ENCODE data around the gene SPIRE2.
A peak's percentile ranks its signal among the peaks of the same experiment; 100 is the strongest.
"Not testable (repeated sequence)": the region's sequence is repeated elsewhere in the genome, so short reads cannot be mapped to it uniquely, and the experiment has no call there.

Gene SPIRE2, protein sequence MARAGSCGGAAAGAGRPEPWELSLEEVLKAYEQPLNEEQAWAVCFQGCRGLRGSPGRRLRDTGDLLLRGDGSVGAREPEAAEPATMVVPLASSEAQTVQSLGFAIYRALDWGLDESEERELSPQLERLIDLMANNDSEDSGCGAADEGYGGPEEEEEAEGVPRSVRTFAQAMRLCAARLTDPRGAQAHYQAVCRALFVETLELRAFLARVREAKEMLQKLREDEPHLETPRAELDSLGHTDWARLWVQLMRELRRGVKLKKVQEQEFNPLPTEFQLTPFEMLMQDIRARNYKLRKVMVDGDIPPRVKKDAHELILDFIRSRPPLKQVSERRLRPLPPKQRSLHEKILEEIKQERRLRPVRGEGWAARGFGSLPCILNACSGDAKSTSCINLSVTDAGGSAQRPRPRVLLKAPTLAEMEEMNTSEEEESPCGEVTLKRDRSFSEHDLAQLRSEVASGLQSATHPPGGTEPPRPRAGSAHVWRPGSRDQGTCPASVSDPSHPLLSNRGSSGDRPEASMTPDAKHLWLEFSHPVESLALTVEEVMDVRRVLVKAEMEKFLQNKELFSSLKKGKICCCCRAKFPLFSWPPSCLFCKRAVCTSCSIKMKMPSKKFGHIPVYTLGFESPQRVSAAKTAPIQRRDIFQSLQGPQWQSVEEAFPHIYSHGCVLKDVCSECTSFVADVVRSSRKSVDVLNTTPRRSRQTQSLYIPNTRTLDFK

GRCh38 chr16:89828199-89828869 is at the start of gene SPIRE2:
SPIRE2 (plus strand) TSS chr16:89828475; CDS start chr16:89828551, 76 bp downstream.
- DNase-seq (ENCODE audit: low spot score), result peak; percentile 61

DNA sequence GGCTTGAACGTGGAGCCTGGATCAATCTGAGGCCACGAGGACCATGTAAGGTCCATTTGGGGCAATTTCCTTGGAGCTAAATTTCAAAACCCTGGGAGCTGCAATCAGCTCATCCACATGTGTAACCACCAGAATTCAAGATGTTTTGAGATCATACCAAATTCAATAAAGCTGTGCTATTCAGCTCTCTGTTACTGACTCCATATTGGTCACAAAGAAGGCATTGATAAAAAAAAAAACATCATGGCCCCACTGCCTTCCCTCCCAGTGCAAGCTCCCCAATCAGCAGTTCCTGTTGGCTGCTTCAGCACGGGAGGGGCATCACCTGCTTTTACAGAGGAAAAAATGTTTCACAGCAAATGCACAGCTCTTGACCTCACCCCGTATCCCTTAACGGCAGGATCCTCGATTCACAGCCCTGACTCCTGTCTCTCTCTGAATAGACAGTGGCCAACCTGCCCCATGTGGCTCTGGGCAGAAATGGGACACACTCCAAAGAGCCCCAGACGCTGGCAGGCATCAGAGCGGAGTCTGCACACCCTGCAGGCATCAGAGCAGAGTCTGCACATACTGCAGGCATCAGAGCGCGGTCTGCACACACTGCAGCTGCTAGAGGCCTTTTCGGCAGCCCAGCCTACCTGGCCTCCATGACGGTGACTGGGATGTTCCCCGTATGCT is 48.9 kb upstream of the SPIRE2 start:
- DNase-seq (ENCODE audit: low spot score), result no peak

GRCh38 chr16:89779909-89780305 is 48.4 kb upstream of the SPIRE2 start:
- no peak for DNase-seq (ENCODE audit: low spot score)

- DNase-seq (ENCODE audit: low spot score), result no peak
These were observed 45.8 kb upstream of the SPIRE2 start for GRCh38 chr16:89782489-89782888.

DNA sequence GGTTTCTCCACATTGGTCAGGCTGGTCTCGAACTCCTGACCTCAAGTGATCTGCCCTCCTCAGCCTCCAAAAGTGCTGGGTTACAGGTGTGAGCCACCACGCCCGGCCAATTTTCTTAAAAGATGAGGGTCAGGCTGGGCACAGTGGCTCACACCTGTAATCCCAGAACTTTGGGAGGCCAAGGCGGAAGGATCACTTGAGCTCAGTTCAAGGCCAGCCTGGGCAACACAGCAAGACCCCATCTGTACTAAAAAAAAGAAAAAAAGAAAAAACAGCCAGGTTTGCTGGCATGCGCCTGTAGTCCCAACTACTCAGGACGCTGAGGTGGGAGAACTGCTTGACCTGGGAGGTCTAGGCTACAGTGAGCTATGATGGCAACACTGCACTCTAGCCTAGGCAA is 44.3 kb upstream of the SPIRE2 start:
- not testable (repeated sequence) for DNase-seq (ENCODE audit: low spot score)

DNA sequence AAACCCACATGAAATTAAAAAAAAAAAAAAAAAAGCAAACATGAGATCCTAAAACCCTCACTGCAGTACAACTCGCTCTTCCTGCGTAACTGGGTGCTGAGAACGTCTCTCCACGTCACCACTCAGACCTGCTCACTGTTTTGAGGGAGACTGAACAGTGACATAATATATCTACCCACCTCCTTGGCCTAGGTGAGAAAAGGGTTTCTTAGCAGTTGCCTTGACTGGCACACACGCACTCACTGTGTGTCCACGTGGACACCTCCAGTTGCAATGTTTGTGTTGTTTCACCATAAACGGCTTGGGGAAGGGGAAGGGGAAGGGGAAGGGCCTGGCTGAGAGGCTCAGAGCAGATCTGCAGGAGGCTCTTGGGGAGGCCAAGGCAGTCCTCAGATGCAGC is 43.9 kb upstream of the SPIRE2 start:
- DNase-seq (ENCODE audit: low spot score), result no peak

GRCh38 chr16:89785523-89786155 is 42.6 kb upstream of the SPIRE2 start:
- no peak for DNase-seq (ENCODE audit: low spot score)

DNA sequence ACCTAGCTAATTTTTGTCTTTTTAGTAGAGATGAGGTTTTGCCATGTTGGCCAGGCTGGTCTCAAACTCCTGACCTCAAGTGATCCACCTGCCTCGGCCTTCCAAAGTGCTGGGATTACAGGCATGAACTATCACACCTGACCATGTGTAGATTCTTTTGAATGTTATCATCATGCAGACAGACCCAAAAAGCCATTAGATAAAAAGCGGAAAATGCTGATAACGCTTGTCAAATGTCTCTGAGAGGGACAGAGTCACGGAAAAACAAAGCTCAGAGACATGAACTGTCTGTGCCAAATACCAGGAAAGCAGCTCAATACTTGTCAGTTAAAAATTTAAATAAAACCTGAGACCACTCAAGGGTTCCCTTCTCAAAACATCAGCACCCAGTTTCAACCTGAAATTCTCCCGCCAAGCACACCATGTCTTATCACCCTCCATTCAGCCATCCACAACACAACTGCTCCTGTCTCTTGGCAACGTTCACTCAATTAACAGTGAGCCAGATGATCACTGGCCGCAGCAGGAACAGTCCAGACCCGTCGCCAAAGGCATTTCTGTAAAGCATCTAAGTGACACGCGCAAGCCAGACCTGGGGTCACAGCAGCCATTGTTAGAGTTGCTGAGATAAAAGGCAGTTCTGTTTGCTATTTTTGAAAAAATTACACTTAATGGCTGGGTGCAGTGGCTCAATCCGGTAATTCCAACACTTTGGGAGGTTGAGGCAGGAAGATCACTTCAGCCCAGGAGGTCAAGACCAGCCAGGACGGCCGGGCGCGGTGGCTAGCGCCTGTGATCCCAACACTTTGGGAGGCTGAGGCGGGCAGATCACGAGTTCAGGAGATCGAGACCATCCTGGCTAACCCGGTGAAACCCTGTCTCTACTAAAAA is 41.6 kb upstream of the SPIRE2 start:
- no peak for DNase-seq (ENCODE audit: low spot score)

GRCh38 chr16:89787365-89787805 is 40.9 kb upstream of the SPIRE2 start:
- DNase-seq (ENCODE audit: low spot score), result no peak

GRCh38 chr16:89791278-89791995 is 36.8 kb upstream of the SPIRE2 start:
- DNase-seq (ENCODE audit: low spot score), result no peak

GRCh38 chr16:89793092-89793491 is 35.2 kb upstream of the SPIRE2 start:
- DNase-seq (ENCODE audit: low spot score), result not testable (repeated sequence)

GRCh38 chr16:89793955-89794354 is 34.3 kb upstream of the SPIRE2 start:
- DNase-seq (ENCODE audit: low spot score), result no peak

- DNase-seq (ENCODE audit: low spot score), result no peak
These were observed 32.6 kb upstream of the SPIRE2 start for GRCh38 chr16:89795676-89796075.

GRCh38 chr16:89796104-89796503 is 32.2 kb upstream of the SPIRE2 start:
- DNase-seq (ENCODE audit: low spot score), result no peak

GRCh38 chr16:89798126-89798525 is 30.1 kb upstream of the SPIRE2 start:
- DNase-seq (ENCODE audit: low spot score), result no peak

GRCh38 chr16:89798832-89799370 is 29.4 kb upstream of the SPIRE2 start:
- no peak for DNase-seq (ENCODE audit: low spot score)

- DNase-seq (ENCODE audit: low spot score), result no peak
These were observed 26.5 kb upstream of the SPIRE2 start for GRCh38 chr16:89801800-89802199.

- no peak for DNase-seq (ENCODE audit: low spot score)
These were observed 23.0 kb upstream of the SPIRE2 start for GRCh38 chr16:89805136-89805905.
